Fibroblast of lung (primary cell): ENCODE results near the gene SERPINA9. TPM values are rescaled to one million over a fixed set of nuclear protein-coding genes. Genes with fewer than 3 reads are reported as not detected.

Experiments
- DNase-seq, 2 donors: peaks; one replicate each; pipeline versions ENCODE4 v3.0.0 to v3.0.0-alpha.2; 2010; ENCODE audit warnings: low read depth in 2 of 2
- H2AFZ ChIP-seq: 2 replicates; pipeline ENCODE4 v1.5.1; 2012; ENCODE audit warnings: low read length, control low read depth, inconsistent platforms
- H3K27ac ChIP-seq: 2 replicates; pipeline ENCODE4 v1.5.1; 2011; ENCODE audit warnings: low read length, control low read depth; ENCODE audit not compliant: insufficient read depth
- H3K27me3 ChIP-seq: 2 replicates; pipeline ENCODE4 v1.5.1; 2011; ENCODE audit warnings: mild to moderate bottlenecking, low read length; ENCODE audit not compliant: control insufficient read depth, insufficient read depth
- H3K36me3 ChIP-seq: 2 replicates; pipeline ENCODE4 v1.5.1; 2011; ENCODE audit warnings: low read length; ENCODE audit not compliant: control insufficient read depth, insufficient read depth
- H3K4me1 ChIP-seq: 2 replicates; pipeline ENCODE4 v1.5.1; 2011; ENCODE audit warnings: low read length; ENCODE audit not compliant: control insufficient read depth, insufficient read depth; ENCODE audit errors: extremely low read depth
- H3K4me2 ChIP-seq: 2 replicates; pipeline ENCODE4 v1.5.1; 2011; ENCODE audit warnings: low read length, control low read depth; ENCODE audit not compliant: insufficient read depth; ENCODE audit errors: extremely low read depth
- H3K4me3 ChIP-seq, 4 experiments: fragments of 200-600 bp in 1 of 4; sonication (generic) in 1 of 4; replicated peaks in 1 of 4; 2 replicates each; pipeline ENCODE4 v1.5.1; 2011 to 2016; ENCODE audit warnings: low read length in 4 of 4, low read depth in 3 of 4, mild to moderate bottlenecking in 3 of 4, control low read depth in 2 of 4, inconsistent platforms in 1 of 4, mixed read lengths in 1 of 4; ENCODE audit not compliant: insufficient read depth in 1 of 4; ENCODE audit errors: control extremely low read depth in 1 of 4
- H3K79me2 ChIP-seq: 2 replicates; pipeline ENCODE4 v1.5.1; 2012; ENCODE audit warnings: mild to moderate bottlenecking, low read length, inconsistent platforms; ENCODE audit not compliant: control insufficient read depth, insufficient read depth
- H3K9ac ChIP-seq: 2 replicates; pipeline ENCODE4 v1.5.1; 2011; ENCODE audit warnings: mild to moderate bottlenecking, low read length, control low read depth; ENCODE audit not compliant: insufficient read depth
- H3K9me3 ChIP-seq: 2 replicates; pipeline ENCODE4 v1.5.1; 2012; ENCODE audit warnings: low read depth, low read length; ENCODE audit not compliant: control insufficient read depth, insufficient read depth
- H4K20me1 ChIP-seq: 2 replicates; pipeline ENCODE4 v1.5.1; 2011; ENCODE audit warnings: low read length; ENCODE audit not compliant: control insufficient read depth, insufficient read depth; ENCODE audit errors: extremely low read depth
- EZH2 ChIP-seq: IDR thresholded peaks from 2 replicates; pipeline ENCODE4 v1.5.1; 2012; ENCODE audit warnings: low read length, control low read depth, mild to moderate bottlenecking; ENCODE audit errors: missing control alignments
- polyA plus RNA-seq, 2 donors: library from polyadenylated mRNA; depleted of rRNA in 1 of 2; stranded (reverse) in 1 of 2; unstranded in 1 of 2; fragments of >200 nt; gene quantifications; 2 replicates each; pipeline ENCODE4 v1.2.1, GENCODE V29; 2011 to 2012; ENCODE audit warnings: missing spikeins in 1 of 2
- total RNA-seq: library from RNA; depleted of rRNA; stranded (reverse); fragments of >200 nt; gene quantifications from 2 replicates; pipeline ENCODE4 v1.2.1, GENCODE V29; 2014
- TF ChIP-seq, protein P1 (sequence below), 2 donors: IDR thresholded peaks in 1 of 2; conservative IDR thresholded peaks in 1 of 2; 1 replicate in 1 of 2; 2 replicates in 1 of 2; pipeline ENCODE4 v1.5.1; 2011 to 2012; ENCODE audit warnings: low read length in 2 of 2, control low read depth in 1 of 2, inconsistent platforms in 1 of 2, low read depth in 1 of 2, mild to moderate bottlenecking in 1 of 2

SERPINA9 gene
- total and polyA plus RNA-seq, 2 donors (not counting 1 experiment from before 2014, with no cell fraction given), result not detected

DNA sequence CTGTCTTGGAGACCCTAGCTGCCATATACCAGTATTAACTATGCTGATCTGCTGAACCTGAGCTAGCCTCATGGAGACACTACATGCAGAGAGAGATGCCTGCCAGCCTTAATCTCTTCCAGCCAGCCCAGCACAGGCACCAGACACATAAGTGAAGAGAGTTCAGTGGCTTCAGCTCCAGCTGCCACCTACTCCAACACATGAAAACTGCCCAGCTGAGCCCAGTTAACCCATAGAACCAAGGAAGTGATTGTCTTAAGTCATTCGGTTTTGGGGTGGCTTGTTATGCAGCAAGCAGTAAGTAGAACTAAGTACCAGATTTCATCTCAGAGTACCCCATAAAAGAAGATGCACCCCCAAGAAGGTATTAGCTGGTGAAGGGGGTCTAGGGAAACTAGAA lies 31.0 kb downstream of the SERPINA9 start:
- H3K36me3 ChIP-seq, result no peaks in the 10 kb centered on the region
- no peak overlapping the region for H3K27ac ChIP-seq
- H3K4me2 ChIP-seq, result no peak overlapping the region
- H3K9me3 ChIP-seq, result no peaks in the 10 kb centered on the region
- H3K79me2 ChIP-seq, result no peaks in the 10 kb centered on the region
- no peak overlapping the region for H3K4me3 ChIP-seq
- no peak for TF ChIP-seq EZH2
- TF ChIP-seq, protein P1, sequence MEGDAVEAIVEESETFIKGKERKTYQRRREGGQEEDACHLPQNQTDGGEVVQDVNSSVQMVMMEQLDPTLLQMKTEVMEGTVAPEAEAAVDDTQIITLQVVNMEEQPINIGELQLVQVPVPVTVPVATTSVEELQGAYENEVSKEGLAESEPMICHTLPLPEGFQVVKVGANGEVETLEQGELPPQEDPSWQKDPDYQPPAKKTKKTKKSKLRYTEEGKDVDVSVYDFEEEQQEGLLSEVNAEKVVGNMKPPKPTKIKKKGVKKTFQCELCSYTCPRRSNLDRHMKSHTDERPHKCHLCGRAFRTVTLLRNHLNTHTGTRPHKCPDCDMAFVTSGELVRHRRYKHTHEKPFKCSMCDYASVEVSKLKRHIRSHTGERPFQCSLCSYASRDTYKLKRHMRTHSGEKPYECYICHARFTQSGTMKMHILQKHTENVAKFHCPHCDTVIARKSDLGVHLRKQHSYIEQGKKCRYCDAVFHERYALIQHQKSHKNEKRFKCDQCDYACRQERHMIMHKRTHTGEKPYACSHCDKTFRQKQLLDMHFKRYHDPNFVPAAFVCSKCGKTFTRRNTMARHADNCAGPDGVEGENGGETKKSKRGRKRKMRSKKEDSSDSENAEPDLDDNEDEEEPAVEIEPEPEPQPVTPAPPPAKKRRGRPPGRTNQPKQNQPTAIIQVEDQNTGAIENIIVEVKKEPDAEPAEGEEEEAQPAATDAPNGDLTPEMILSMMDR (conservative IDR thresholded peaks at IDR 0.05 in 1 of 2, IDR thresholded peaks at IDR 0.05 in 1 of 2; ENCODE audit: low read depth in 1 of 2, low read length in 2 of 2), result no peak
- no peak overlapping the region for H2AFZ ChIP-seq
- no peaks in the 10 kb centered on the region for H3K4me1 ChIP-seq
- no peaks in the 10 kb centered on the region for H3K27me3 ChIP-seq
- DNase-seq, result no peak
- H3K9ac ChIP-seq, result no peak overlapping the region
- H4K20me1 ChIP-seq, result no peaks in the 10 kb centered on the region

DNA sequence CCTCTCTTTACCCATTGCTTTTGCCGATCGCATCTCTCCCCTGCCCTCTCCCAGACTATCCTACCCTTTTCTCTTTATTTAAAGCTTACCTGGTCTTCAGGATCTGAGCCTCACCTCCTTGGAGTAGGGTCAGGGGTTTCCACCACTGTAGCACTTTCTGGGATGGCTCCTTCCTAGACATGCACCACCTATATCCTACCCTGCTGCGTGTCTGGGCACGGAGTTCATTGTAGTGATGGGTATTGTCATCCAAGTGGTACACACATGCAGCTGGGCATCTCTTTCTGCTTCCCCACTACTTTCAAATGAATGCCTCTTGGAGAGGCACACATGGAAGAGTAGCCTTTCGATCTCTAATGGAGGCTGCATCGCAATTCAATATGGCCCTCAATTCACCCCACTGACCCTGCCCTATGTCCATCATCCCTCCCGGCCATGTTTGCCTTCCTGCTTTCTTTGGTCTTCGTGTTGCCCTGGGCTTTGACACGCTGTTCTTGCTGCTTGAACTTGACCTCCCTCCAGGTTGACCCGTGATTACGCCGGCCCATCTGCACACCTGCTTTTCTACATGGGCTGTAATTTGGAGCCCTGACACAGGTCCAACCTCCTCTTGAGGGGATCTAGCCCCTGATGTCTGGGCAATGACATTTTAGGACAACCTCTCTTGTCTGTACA lies 34.3 kb downstream of the SERPINA9 start:
- no peaks in the 10 kb centered on the region for H3K4me1 ChIP-seq
- H3K9me3 ChIP-seq, result no peaks in the 10 kb centered on the region
- TF ChIP-seq EZH2, result no peak
- TF ChIP-seq, protein P1 (conservative IDR thresholded peaks at IDR 0.05 in 1 of 2, IDR thresholded peaks at IDR 0.05 in 1 of 2; ENCODE audit: low read depth in 1 of 2, low read length in 2 of 2), result no peak
- H4K20me1 ChIP-seq, result no peaks in the 10 kb centered on the region
- H3K4me2 ChIP-seq, result no peak overlapping the region
- H3K27me3 ChIP-seq, result no peaks in the 10 kb centered on the region
- H3K27ac ChIP-seq, result no peak overlapping the region
- H3K4me3 ChIP-seq, result no peak overlapping the region
- DNase-seq, result no peak
- no peaks in the 10 kb centered on the region for H3K36me3 ChIP-seq
- no peak overlapping the region for H3K9ac ChIP-seq
- no peak overlapping the region for H2AFZ ChIP-seq
- no peaks in the 10 kb centered on the region for H3K79me2 ChIP-seq

DNA sequence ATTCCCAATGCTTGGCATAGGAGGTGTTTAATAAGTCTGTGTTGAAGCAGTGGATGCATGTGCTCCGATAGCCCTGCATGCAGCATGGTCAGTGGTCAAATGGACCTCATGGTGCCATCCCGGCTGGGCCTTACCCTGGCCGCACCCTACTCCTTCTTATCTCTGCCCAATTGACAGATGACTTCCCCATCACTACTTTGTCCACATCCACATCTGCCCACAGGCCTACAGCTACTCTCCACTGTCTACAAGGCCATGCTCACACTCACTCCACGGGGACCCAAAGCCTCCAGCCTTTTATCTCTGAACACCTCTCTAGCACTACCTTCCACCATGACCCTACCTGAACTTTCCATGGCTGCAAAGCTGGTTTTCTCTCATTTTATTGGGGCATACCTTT lies 34.9 kb downstream of the SERPINA9 start:
- no peak for DNase-seq
- H3K27me3 ChIP-seq, result no peaks in the 10 kb centered on the region
- H3K9ac ChIP-seq, result no peak overlapping the region
- no peak overlapping the region for H2AFZ ChIP-seq
- no peak overlapping the region for H3K4me2 ChIP-seq
- no peaks in the 10 kb centered on the region for H3K36me3 ChIP-seq
- no peak overlapping the region for H3K27ac ChIP-seq
- no peaks in the 10 kb centered on the region for H3K9me3 ChIP-seq
- H3K4me1 ChIP-seq, result no peaks in the 10 kb centered on the region
- H3K4me3 ChIP-seq, result no peak overlapping the region
- no peaks in the 10 kb centered on the region for H3K79me2 ChIP-seq
- no peak for TF ChIP-seq EZH2
- TF ChIP-seq, protein P1 (conservative IDR thresholded peaks at IDR 0.05 in 1 of 2, IDR thresholded peaks at IDR 0.05 in 1 of 2; ENCODE audit: low read depth in 1 of 2, low read length in 2 of 2), result no peak
- no peaks in the 10 kb centered on the region for H4K20me1 ChIP-seq
